Nephron progenitor cell (in vitro differentiated cells): ENCODE data around the gene SIAH3.

Source experiments
- DNase-seq: peaks from one replicate; pipeline ENCODE4 v3.0.0; 2021
- H3K27ac Mint-ChIP-seq: 2 replicates; pipeline ENCODE4 v1.8.0; 2021; ENCODE audit warnings: mild to moderate bottlenecking, moderate library complexity, mixed read lengths
- H3K27me3 Mint-ChIP-seq: 2 replicates; pipeline ENCODE4 v1.8.0; 2021; ENCODE audit warnings: mild to moderate bottlenecking, low read depth, mixed read lengths; ENCODE audit not compliant: poor library complexity
- H3K36me3 Mint-ChIP-seq: 2 replicates; pipeline ENCODE4 v1.8.0; 2021; ENCODE audit warnings: low read depth, mixed read lengths
- H3K4me1 Mint-ChIP-seq: 2 replicates; pipeline ENCODE4 v1.8.0; 2021; ENCODE audit warnings: mixed read lengths
- H3K4me3 Mint-ChIP-seq: 2 replicates; pipeline ENCODE4 v1.8.0; 2021; ENCODE audit warnings: mild to moderate bottlenecking, moderate library complexity, mixed read lengths
- H3K9me3 Mint-ChIP-seq: 2 replicates; pipeline ENCODE4 v1.8.0; 2021; ENCODE audit warnings: mild to moderate bottlenecking, moderate library complexity, mixed read lengths
- TF ChIP-seq, protein P1 (sequence below): fragments of 200-600 bp; sonication (generic); IDR thresholded peaks from 2 replicates; pipeline ENCODE4 v1.5.0; 2021; ENCODE audit warnings: antibody characterized with exemption

The SIAH3 gene

DNA sequence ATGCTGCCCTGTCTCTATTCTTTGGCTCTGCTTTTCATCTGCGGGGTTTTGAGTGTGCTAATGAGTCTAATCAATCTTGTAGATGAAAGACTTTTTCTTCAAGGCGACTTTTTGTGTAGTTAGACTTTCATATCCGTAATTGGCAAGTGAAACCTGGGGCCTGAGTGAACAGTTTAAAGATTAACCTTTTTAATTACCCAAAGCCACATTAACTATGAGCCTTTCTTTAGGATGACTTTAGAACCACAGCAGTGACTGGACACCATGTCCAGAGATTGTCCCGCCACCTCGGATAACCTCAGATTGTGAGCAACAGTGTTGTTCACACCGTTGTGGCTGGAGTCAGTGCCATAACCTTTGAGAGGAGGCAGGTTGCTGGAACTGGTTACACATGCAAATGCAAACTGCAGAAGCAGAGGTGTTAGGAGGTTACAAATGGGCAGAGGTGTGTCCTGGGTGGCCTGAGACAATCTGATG, 58.7 kb downstream of the SIAH3 start:
- peaks cover 25% of the 10 kb centered on the region for H3K27me3 Mint-ChIP-seq
- H3K27ac Mint-ChIP-seq = no peak overlapping the region
- DNase-seq = no peak
- peaks cover 20% of the 10 kb centered on the region for H3K4me1 Mint-ChIP-seq
- peaks cover 18% of the 10 kb centered on the region for H3K9me3 Mint-ChIP-seq
- no peak overlapping the region for H3K4me3 Mint-ChIP-seq
- TF ChIP-seq, protein P1, sequence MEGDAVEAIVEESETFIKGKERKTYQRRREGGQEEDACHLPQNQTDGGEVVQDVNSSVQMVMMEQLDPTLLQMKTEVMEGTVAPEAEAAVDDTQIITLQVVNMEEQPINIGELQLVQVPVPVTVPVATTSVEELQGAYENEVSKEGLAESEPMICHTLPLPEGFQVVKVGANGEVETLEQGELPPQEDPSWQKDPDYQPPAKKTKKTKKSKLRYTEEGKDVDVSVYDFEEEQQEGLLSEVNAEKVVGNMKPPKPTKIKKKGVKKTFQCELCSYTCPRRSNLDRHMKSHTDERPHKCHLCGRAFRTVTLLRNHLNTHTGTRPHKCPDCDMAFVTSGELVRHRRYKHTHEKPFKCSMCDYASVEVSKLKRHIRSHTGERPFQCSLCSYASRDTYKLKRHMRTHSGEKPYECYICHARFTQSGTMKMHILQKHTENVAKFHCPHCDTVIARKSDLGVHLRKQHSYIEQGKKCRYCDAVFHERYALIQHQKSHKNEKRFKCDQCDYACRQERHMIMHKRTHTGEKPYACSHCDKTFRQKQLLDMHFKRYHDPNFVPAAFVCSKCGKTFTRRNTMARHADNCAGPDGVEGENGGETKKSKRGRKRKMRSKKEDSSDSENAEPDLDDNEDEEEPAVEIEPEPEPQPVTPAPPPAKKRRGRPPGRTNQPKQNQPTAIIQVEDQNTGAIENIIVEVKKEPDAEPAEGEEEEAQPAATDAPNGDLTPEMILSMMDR = no peak
- H3K36me3 Mint-ChIP-seq = no peaks in the 10 kb centered on the region

DNA sequence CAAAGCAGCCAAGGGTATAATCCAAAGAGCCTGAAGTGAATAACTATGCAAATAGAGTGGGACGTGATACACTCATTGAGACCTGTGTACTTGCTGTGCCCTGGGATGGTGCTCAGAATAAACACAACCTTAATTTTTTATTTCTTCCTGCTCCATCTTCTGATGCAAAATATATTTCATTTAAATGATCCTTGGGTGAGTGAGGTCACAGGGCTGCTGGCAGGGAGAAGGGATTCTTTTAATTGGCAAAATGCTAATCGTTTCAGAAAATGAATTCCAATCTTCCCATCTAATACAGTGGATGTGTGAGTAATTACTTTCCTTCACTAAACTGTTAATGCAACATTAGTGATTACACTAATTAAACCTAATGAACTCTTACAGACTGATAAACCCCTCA, 63.5 kb downstream of the SIAH3 start:
- TF ChIP-seq, protein P1 = no peak

DNA sequence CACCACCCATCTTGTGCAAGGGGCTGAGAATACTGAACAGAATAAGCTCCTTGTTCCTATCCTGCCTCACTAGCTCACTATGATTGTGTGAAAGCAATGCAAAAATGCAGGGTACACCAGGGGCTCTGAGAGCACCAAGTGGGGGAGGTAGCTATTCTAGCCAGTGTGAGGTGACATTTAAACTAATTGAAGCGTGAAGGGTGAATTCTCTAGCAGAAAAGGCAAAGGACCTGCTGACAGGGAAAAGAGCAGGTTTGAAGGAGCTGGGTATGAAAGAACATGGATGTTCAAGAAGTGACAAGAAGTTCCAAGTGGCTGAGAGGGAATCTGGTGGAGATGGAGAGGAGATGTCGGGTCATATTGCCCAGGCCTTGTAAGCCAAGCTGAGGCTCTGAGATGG, 64.2 kb downstream of the SIAH3 start:
- Mint-ChIP-seq H3K36me3 (no peaks in the 10 kb centered on the region), H3K4me1 (peaks cover 46% of the 10 kb centered on the region), H3K27me3 (peaks cover 28% of the 10 kb centered on the region), H3K9me3 (no peaks in the 10 kb centered on the region), H3K27ac (no peak overlapping the region), H3K4me3 (no peak overlapping the region)
- no peak for DNase-seq
- TF ChIP-seq, protein P1 = no peak

More for the DNA sequence above, 63.5 kb downstream of the SIAH3 start:
- Mint-ChIP-seq H3K4me3 (no peak overlapping the region), H3K27ac (no peak overlapping the region), H3K27me3 (peaks cover 28% of the 10 kb centered on the region), H3K9me3 (no peaks in the 10 kb centered on the region), H3K36me3 (no peaks in the 10 kb centered on the region), H3K4me1 (peaks cover 39% of the 10 kb centered on the region)
- DNase-seq = no peak

DNA sequence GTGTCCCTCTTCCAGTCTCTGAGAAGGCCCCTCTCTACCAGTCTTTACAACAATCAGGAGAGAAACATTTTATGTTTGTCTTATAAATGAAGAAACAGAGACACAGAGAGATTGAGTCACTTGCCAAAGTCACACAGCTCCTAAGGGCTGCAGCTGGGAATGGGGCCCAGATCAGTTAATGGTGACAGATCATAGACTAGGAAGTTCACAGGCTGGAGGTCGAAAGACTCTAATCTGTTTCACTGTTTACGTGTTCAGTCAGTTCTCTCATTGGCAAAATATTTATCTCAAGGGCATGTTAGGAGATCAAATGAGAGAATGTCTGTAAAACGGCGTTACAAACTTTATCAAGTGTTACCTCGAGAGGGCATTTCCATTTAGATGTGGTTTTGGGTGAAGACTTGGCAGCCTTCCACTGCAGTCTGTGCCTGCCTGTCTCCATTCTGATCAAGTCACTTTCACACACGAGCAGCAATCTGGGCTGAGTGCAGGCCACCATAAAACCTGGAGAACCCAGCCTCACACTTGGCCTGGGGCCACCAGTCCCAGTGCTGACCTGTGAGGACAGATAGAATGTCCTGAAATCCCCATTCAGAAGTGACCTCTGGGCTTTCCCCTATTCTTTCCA, 65.1 kb downstream of the SIAH3 start:
- no peaks in the 10 kb centered on the region for H3K9me3 Mint-ChIP-seq
- peaks cover 55% of the 10 kb centered on the region for H3K4me1 Mint-ChIP-seq
- no peak overlapping the region for H3K27ac Mint-ChIP-seq
- H3K4me3 Mint-ChIP-seq = no peak overlapping the region
- no peaks in the 10 kb centered on the region for H3K36me3 Mint-ChIP-seq
- no peak for DNase-seq
- TF ChIP-seq, protein P1 = no peak
- peaks cover 38% of the 10 kb centered on the region for H3K27me3 Mint-ChIP-seq

DNA sequence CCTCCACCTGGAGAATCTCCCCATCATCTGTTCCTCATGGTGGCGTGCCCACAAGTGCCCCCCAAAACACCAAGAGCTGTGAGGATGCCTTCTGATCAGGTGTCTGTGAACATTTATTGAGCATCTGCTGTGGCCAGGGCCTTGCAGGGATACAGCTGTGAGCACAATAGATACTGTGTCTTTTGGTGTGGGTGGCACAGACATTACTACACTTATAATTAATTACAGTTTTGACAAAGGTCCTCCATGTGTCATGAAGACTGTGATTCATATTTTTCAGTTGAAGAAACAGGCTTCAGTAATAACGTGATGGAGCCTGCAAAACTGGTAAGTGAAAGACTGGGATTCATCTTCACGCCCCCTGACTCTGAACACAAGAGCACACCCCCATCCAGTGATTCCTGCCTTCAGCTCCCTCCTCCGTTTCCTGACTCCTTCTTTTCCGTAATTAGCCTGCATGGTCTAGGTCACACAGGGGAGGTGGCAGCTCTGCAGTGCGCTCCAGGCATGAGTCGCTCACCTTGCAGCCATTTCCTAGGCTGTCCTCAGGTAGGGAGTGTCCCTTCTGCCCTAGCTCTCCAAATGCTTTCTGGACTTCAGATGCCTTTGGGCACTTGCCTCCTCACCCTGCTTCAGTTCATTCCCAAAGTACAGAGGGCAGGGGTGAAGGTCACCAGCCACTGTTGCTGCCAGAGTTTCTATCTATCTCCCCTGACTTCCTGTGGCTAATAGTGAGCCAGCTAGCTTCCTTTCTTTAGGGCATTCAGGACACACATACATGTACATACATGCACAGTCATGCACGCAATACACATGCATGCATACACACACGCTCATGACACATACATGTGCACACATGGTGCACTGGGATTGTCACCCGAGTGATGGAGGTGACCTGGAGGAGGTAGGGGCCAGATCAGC, 66.5 kb downstream of the SIAH3 start:
- TF ChIP-seq, protein P1 = no peak
- Mint-ChIP-seq H3K9me3 (no peaks in the 10 kb centered on the region), H3K36me3 (no peaks in the 10 kb centered on the region), H3K27ac (peak overlapping the region; percentile 24), H3K4me1 (peaks cover 60% of the 10 kb centered on the region), H3K4me3 (no peak overlapping the region), H3K27me3 (peaks cover 41% of the 10 kb centered on the region)
- DNase-seq = no peak
